ENCODE results near the gene ARMC3. TPM values are rescaled to one million over a fixed set of nuclear protein-coding genes. Genes with fewer than 3 reads are reported as not detected.

The ARMC3 gene
- total and polyA plus RNA-seq, 2 donors (not counting 1 experiment from before 2014, with no cell fraction given) = not detected

DNA sequence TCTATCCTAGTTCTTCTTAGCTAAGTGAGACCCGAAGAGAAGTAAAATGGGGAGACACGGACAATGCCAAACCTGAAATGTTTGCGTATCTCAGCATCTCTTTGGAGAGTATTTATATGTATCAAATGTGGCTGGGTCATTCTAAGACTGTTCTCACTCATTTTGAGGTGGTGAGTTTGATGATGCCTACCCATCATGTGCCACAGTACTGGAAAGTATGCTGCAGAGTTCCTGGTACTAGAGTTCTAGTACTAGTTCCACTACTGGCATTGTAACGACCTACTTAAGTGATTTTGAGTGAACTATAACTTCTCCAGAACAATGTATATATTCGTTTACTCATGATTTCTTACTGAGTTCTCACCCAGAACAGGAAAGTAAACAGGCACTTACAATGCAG, 41.9 kb downstream of the ARMC3 start:
- H3K4me2 ChIP-seq (replicated peaks; ENCODE audit: low read depth, low read length, poor library complexity, severe bottlenecking) = no peak overlapping the region
- no peaks in the 10 kb centered on the region for H3K27me3 ChIP-seq (replicated peaks in 1 of 4; ENCODE audit: control extremely low read depth in 1 of 4, control insufficient read depth in 3 of 4, insufficient read depth in 4 of 4, low read length in 3 of 4)
- Mint-ChIP-seq H3K9me3 (ENCODE audit: insufficient read depth) (no peaks in the 10 kb centered on the region), H3K27me3 (peaks cover 12% of the 10 kb centered on the region), H3K27ac (no peak overlapping the region), H3K4me1 (no peaks in the 10 kb centered on the region), H3K4me3 (no peak overlapping the region)
- CTCF ChIA-PET = no interaction called here
- WGBS (ENCODE audit: insufficient coverage) = 89% methylated on average over 3 of the region's 5 CpGs
- POLR2A ChIA-PET = no interaction called here
- H4K20me1 ChIP-seq (ENCODE audit: control insufficient read depth, insufficient read depth, low read length, poor library complexity, severe bottlenecking) = no peaks in the 10 kb centered on the region
- H3K27ac ChIP-seq (ENCODE audit: low read length in 2 of 2) = no peak overlapping the region
- no peaks in the 10 kb centered on the region for H3K79me2 ChIP-seq (ENCODE audit: control insufficient read depth, insufficient read depth, low read length)
- no peaks in the 10 kb centered on the region for H3K4me1 ChIP-seq (ENCODE audit: control insufficient read depth in 2 of 2, insufficient read depth in 2 of 2, low read length in 2 of 2)
- intact Hi-C loops (cut with micrococcal nuclease) = no loop called here
- no peak overlapping the region for H2AFZ ChIP-seq (ENCODE audit: insufficient read depth, low read depth, low read length, poor library complexity, severe bottlenecking)
- no peak overlapping the region for H3K4me3 ChIP-seq (ENCODE audit: control extremely low read depth in 1 of 5, extremely low read depth in 1 of 5, insufficient read depth in 1 of 5, low read depth in 2 of 5, low read length in 4 of 5)
- H3K9ac ChIP-seq (ENCODE audit: low read length) = no peak overlapping the region
- H3K9me3 ChIP-seq (ENCODE audit: control extremely low read depth in 1 of 3, control insufficient read depth in 2 of 3, insufficient read depth in 1 of 3, low read length in 2 of 3) = no peaks in the 10 kb centered on the region
- DNase-seq = no peak
- H3K36me3 ChIP-seq (replicated peaks in 1 of 2; ENCODE audit: control extremely low read depth in 1 of 2, control insufficient read depth in 1 of 2, extremely low read depth in 1 of 2, insufficient read depth in 2 of 2, low read length in 1 of 2) = no peaks in the 10 kb centered on the region
- no peak for ATAC-seq (ENCODE audit: low read depth)
- TF ChIP-seq, protein P1, sequence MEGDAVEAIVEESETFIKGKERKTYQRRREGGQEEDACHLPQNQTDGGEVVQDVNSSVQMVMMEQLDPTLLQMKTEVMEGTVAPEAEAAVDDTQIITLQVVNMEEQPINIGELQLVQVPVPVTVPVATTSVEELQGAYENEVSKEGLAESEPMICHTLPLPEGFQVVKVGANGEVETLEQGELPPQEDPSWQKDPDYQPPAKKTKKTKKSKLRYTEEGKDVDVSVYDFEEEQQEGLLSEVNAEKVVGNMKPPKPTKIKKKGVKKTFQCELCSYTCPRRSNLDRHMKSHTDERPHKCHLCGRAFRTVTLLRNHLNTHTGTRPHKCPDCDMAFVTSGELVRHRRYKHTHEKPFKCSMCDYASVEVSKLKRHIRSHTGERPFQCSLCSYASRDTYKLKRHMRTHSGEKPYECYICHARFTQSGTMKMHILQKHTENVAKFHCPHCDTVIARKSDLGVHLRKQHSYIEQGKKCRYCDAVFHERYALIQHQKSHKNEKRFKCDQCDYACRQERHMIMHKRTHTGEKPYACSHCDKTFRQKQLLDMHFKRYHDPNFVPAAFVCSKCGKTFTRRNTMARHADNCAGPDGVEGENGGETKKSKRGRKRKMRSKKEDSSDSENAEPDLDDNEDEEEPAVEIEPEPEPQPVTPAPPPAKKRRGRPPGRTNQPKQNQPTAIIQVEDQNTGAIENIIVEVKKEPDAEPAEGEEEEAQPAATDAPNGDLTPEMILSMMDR (IDR thresholded peaks at IDR 0.05) = no peak
- TF ChIP-seq EZH2 (IDR thresholded peaks at IDR 0.05; ENCODE audit: borderline replicate concordance, insufficient read depth, low read depth, low read length, poor library complexity, severe bottlenecking) = no peak

GRCh38 chr10:22976534-22976933, 48.7 kb downstream of the ARMC3 start:
- H3K9me3 Mint-ChIP-seq (ENCODE audit: insufficient read depth) = no peaks in the 10 kb centered on the region
- Histone ChIP-seq H3K9ac (ENCODE audit: low read length) (no peak overlapping the region), H3K4me2 (replicated peaks; ENCODE audit: low read depth, low read length, poor library complexity, severe bottlenecking) (no peak overlapping the region), H3K27me3 (replicated peaks in 1 of 4; ENCODE audit: control extremely low read depth in 1 of 4, control insufficient read depth in 3 of 4, insufficient read depth in 4 of 4, low read length in 3 of 4) (no peaks in the 10 kb centered on the region), H3K4me1 (ENCODE audit: control insufficient read depth in 2 of 2, insufficient read depth in 2 of 2, low read length in 2 of 2) (no peaks in the 10 kb centered on the region), H4K20me1 (ENCODE audit: control insufficient read depth, insufficient read depth, low read length, poor library complexity, severe bottlenecking) (no peaks in the 10 kb centered on the region), H3K9me3 (ENCODE audit: control extremely low read depth in 1 of 3, control insufficient read depth in 2 of 3, insufficient read depth in 1 of 3, low read length in 2 of 3) (no peaks in the 10 kb centered on the region), H3K36me3 (replicated peaks in 1 of 2; ENCODE audit: control extremely low read depth in 1 of 2, control insufficient read depth in 1 of 2, extremely low read depth in 1 of 2, insufficient read depth in 2 of 2, low read length in 1 of 2) (no peaks in the 10 kb centered on the region), H3K27ac (ENCODE audit: low read length in 2 of 2) (no peak overlapping the region), H2AFZ (ENCODE audit: insufficient read depth, low read depth, low read length, poor library complexity, severe bottlenecking) (no peak overlapping the region), H3K79me2 (ENCODE audit: control insufficient read depth, insufficient read depth, low read length) (no peaks in the 10 kb centered on the region), H3K4me3 (ENCODE audit: control extremely low read depth in 1 of 5, extremely low read depth in 1 of 5, insufficient read depth in 1 of 5, low read depth in 2 of 5, low read length in 4 of 5) (no peak overlapping the region)
- H3K27me3 Mint-ChIP-seq = peaks cover 3% of the 10 kb centered on the region
- ATAC-seq (ENCODE audit: low read depth) (no peak), DNase-seq (no peak)
- H3K4me1 Mint-ChIP-seq = no peaks in the 10 kb centered on the region
- WGBS (ENCODE audit: insufficient coverage) = 90% methylated on average over 1 of the region's 1 CpG
- H3K27ac Mint-ChIP-seq = no peak overlapping the region
- TF ChIP-seq, protein P1 (IDR thresholded peaks at IDR 0.05) = no peak
- TF ChIP-seq EZH2 (IDR thresholded peaks at IDR 0.05; ENCODE audit: borderline replicate concordance, insufficient read depth, low read depth, low read length, poor library complexity, severe bottlenecking) = no peak
- intact Hi-C loops (cut with micrococcal nuclease) = no loop called here
- POLR2A ChIA-PET = no interaction called here
- CTCF ChIA-PET = interaction anchor here (0.5 kb wide), 1 partner anchor 787 kb away, joined by 3 read pairs; no protein-coding TSS in a partner anchor
- H3K4me3 Mint-ChIP-seq = no peak overlapping the region
